Gastroesophageal sphincter (tissue), 4 donors: ENCODE measurements around the gene UTP14A. TPM values are rescaled to one million over a fixed set of nuclear protein-coding genes. Genes with fewer than 3 reads are reported as not detected.

ENCODE experiments used
- ATAC-seq: fragments of 150-250 bp; one replicate; pipeline ENCODE4 v1.9.1; 2016; ENCODE audit warnings: mild to moderate bottlenecking, moderate library complexity
- H3K27ac ChIP-seq, 4 donors: fragments of 200-600 bp; sonication (generic) in 3 of 4; 1 replicate in 3 of 4; 2 replicates in 1 of 4; pipeline ENCODE4 v1.5.1; 2016 to 2019
- H3K27me3 ChIP-seq: fragments of 200-600 bp; sonication (generic); one replicate; pipeline ENCODE4 v1.5.1; 2019
- H3K36me3 ChIP-seq, 2 donors: fragments of 200-600 bp; sonication (generic); one replicate each; pipeline ENCODE4 v1.5.1; 2019; ENCODE audit warnings: control low read depth in 1 of 2
- H3K4me1 ChIP-seq, 3 donors: fragments of 200-600 bp; sonication (generic); 1 replicate in 2 of 3; 2 replicates in 1 of 3; pipeline ENCODE4 v1.5.1; 2016 to 2019; ENCODE audit warnings: control low read depth in 2 of 3
- H3K4me3 ChIP-seq, 2 donors: fragments of 200-600 bp; sonication (generic); one replicate each; pipeline ENCODE4 v1.5.1; 2019; ENCODE audit warnings: mild to moderate bottlenecking in 1 of 2, moderate library complexity in 1 of 2
- H3K9me3 ChIP-seq, 3 donors: fragments of 200-600 bp; sonication (generic); one replicate each; pipeline ENCODE4 v1.5.1; 2017 to 2019; ENCODE audit warnings: control low read depth in 2 of 3
- CTCF ChIP-seq, 4 experiments: fragments of 200-600 bp in 2 of 4; fragments of 450-650 bp in 2 of 4; sonication (generic) in 1 of 4; IDR thresholded peaks; one replicate each; pipeline ENCODE4 v1.5.1; 2017 to 2019; ENCODE audit warnings: antibody characterized with exemption in 4 of 4, mild to moderate bottlenecking in 2 of 4, moderate library complexity in 2 of 4
- EP300 ChIP-seq: sonication (generic); formaldehyde crosslinking; IDR thresholded peaks from one replicate; pipeline ENCODE4 v1.6.1; 2017; ENCODE audit warnings: antibody characterized with exemption, mild to moderate bottlenecking
- POLR2A ChIP-seq, 2 donors: fragments of 450-650 bp; IDR thresholded peaks; one replicate each; pipeline ENCODE4 v1.6.1; 2017; ENCODE audit warnings: antibody characterized with exemption in 2 of 2, mild to moderate bottlenecking in 2 of 2, moderate library complexity in 1 of 2
- POLR2AphosphoS5 ChIP-seq: sonication (generic); formaldehyde crosslinking; IDR thresholded peaks from one replicate; pipeline ENCODE4 v1.6.1; 2017; ENCODE audit warnings: antibody characterized with exemption
- WGBS, 2 donors: methylation state at CpG; one replicate each; pipeline ENCODE4 v1.1.5; 2018; ENCODE audit warnings: low coverage in 1 of 2; 5-methylcytosine and 5-hydroxymethylcytosine counted together
- total RNA-seq, 4 donors: library from RNA; depleted of rRNA; stranded (reverse); fragments of >200 nt; gene quantifications; one replicate each; pipeline ENCODE4 v1.1.0, GENCODE V29; 2016

The UTP14A gene
- total RNA-seq, 4 donors from 2014 or later: 12.5 to 17.6 (median 15.9) TPM

GRCh38 chrX:129958814-129959492, 53.0 kb downstream of the UTP14A start:
- TF ChIP-seq POLR2AphosphoS5 (no peak), EP300 (no peak)
- Histone ChIP-seq H3K9me3 (no peaks in the 10 kb centered on the region), H3K36me3 (no peaks in the 10 kb centered on the region), H3K4me3 (no peak overlapping the region), H3K27me3 (no peaks in the 10 kb centered on the region), H3K27ac (no peak overlapping the region), H3K4me1 (no peaks in the 10 kb centered on the region)
- 43 to 60% methylated on average over 3 to 10 of the region's 13 CpGs for WGBS, 2 donors
- ATAC-seq: no peak

- no peak for TF ChIP-seq POLR2AphosphoS5
- no peak for TF ChIP-seq EP300
- TF ChIP-seq POLR2A (IDR thresholded peaks at IDR 0.05): no peak
- no peak for TF ChIP-seq CTCF (IDR thresholded peaks at IDR 0.05)
- no peak overlapping the region for H3K4me3 ChIP-seq
- no peaks in the 10 kb centered on the region for H3K4me1 ChIP-seq
Observed at GRCh38 chrX:129959493-129959832, 53.5 kb downstream of the UTP14A start.

GRCh38 chrX:129961180-129962083, 55.5 kb downstream of the UTP14A start:
- ATAC-seq: no peak
- H3K4me3 ChIP-seq: no peak overlapping the region
- 45% methylated on average over 4 of the region's 26 CpGs; no CpG with 5 or more reads in 1 of the 2 donors for WGBS, 2 donors

More at GRCh38 chrX:129959493-129959832, 53.5 kb downstream of the UTP14A start:
- WGBS, 2 donors: no CpG with 5 or more reads among the region's 19 CpGs
- Histone ChIP-seq H3K36me3 (no peaks in the 10 kb centered on the region), H3K9me3 (no peaks in the 10 kb centered on the region), H3K27ac (no peak overlapping the region), H3K27me3 (no peaks in the 10 kb centered on the region)
- ATAC-seq: no peak

GRCh38 chrX:129963729-129964128, 57.8 kb downstream of the UTP14A start:
- Histone ChIP-seq H3K27me3 (no peaks in the 10 kb centered on the region), H3K4me3 (no peak overlapping the region), H3K9me3 (no peaks in the 10 kb centered on the region), H3K27ac (no peak overlapping the region), H3K36me3 (no peaks in the 10 kb centered on the region), H3K4me1 (no peaks in the 10 kb centered on the region)
- WGBS, 2 donors: 69 to 94% methylated on average over 3 to 5 of the region's 8 CpGs
- ATAC-seq: no peak
- TF ChIP-seq POLR2AphosphoS5: no peak
- no peak for TF ChIP-seq EP300
- TF ChIP-seq POLR2A (IDR thresholded peaks at IDR 0.05): no peak
- TF ChIP-seq CTCF (IDR thresholded peaks at IDR 0.05): no peak

More at GRCh38 chrX:129961180-129962083, 55.5 kb downstream of the UTP14A start:
- Histone ChIP-seq H3K27ac (no peak overlapping the region), H3K9me3 (no peaks in the 10 kb centered on the region), H3K27me3 (no peaks in the 10 kb centered on the region), H3K4me1 (no peaks in the 10 kb centered on the region), H3K36me3 (no peaks in the 10 kb centered on the region)
- no peak for TF ChIP-seq POLR2A (IDR thresholded peaks at IDR 0.05)

- no peaks in the 10 kb centered on the region for H3K27me3 ChIP-seq
- no peak overlapping the region for H3K4me3 ChIP-seq
- no peaks in the 10 kb centered on the region for H3K9me3 ChIP-seq
- H3K36me3 ChIP-seq: no peaks in the 10 kb centered on the region
- no peaks in the 10 kb centered on the region for H3K4me1 ChIP-seq
- TF ChIP-seq EP300 (no peak), CTCF (IDR thresholded peaks at IDR 0.05) (no peak)
- ATAC-seq: no peak
- WGBS, 2 donors: 61 to 100% methylated on average over 2 to 3 of the region's 6 CpGs
- H3K27ac ChIP-seq: no peak overlapping the region
Observed at GRCh38 chrX:129965166-129965565, 59.2 kb downstream of the UTP14A start.

- ATAC-seq: no peak
- Histone ChIP-seq H3K36me3 (no peaks in the 10 kb centered on the region), H3K9me3 (no peaks in the 10 kb centered on the region), H3K27me3 (no peaks in the 10 kb centered on the region), H3K27ac (no peak overlapping the region), H3K4me1 (no peaks in the 10 kb centered on the region), H3K4me3 (no peak overlapping the region)
- WGBS, 2 donors: 70 to 83% methylated on average over 2 of the region's 3 CpGs
- TF ChIP-seq CTCF (IDR thresholded peaks at IDR 0.05): no peak
- TF ChIP-seq POLR2A (IDR thresholded peaks at IDR 0.05): no peak
- no peak for TF ChIP-seq EP300
- no peak for TF ChIP-seq POLR2AphosphoS5
Observed at GRCh38 chrX:129968968-129969367, 63.0 kb downstream of the UTP14A start.
